ENCODE data around the gene YTHDC2.

YTHDC2 gene

GRCh38 chr5:113606298-113607134, 93.0 kb downstream of the YTHDC2 start:
- DNase-seq, result peak; percentile 80

- DNase-seq, result no peak
Observed at GRCh38 chr5:113607361-113607760, 93.9 kb downstream of the YTHDC2 start.

GRCh38 chr5:113608113-113608596, 94.7 kb downstream of the YTHDC2 start:
- DNase-seq, result no peak

- peak; percentile 63 for DNase-seq
Observed at GRCh38 chr5:113612060-113612496, 98.6 kb downstream of the YTHDC2 start.

- no peak for DNase-seq
Observed at GRCh38 chr5:113614191-113614590, 100.7 kb downstream of the YTHDC2 start.

- no peak for DNase-seq
Observed at GRCh38 chr5:113615708-113616107, 102.2 kb downstream of the YTHDC2 start.

GRCh38 chr5:113617191-113617796, 103.8 kb downstream of the YTHDC2 start:
- DNase-seq, result no peak

GRCh38 chr5:113632996-113633395, 119.5 kb downstream of the YTHDC2 start:
- no peak for DNase-seq

GRCh38 chr5:113634957-113635356, 121.5 kb downstream of the YTHDC2 start:
- no peak for DNase-seq

GRCh38 chr5:113641715-113642114, 128.2 kb downstream of the YTHDC2 start:
- no peak for DNase-seq

All from NCI-H69 (cell line).